SKM-1 (cell line): Measurements from ENCODE around the gene CEBPA.
A peak's percentile ranks its signal among the peaks of the same experiment; 100 is the strongest.

ENCODE experiments used
- DNase-seq: peaks from one replicate; lab custom pipeline; 2025; ENCODE audit not compliant: unreplicated experiment; lab: John Stamatoyannopoulos, UW

The CEBPA gene

DNA sequence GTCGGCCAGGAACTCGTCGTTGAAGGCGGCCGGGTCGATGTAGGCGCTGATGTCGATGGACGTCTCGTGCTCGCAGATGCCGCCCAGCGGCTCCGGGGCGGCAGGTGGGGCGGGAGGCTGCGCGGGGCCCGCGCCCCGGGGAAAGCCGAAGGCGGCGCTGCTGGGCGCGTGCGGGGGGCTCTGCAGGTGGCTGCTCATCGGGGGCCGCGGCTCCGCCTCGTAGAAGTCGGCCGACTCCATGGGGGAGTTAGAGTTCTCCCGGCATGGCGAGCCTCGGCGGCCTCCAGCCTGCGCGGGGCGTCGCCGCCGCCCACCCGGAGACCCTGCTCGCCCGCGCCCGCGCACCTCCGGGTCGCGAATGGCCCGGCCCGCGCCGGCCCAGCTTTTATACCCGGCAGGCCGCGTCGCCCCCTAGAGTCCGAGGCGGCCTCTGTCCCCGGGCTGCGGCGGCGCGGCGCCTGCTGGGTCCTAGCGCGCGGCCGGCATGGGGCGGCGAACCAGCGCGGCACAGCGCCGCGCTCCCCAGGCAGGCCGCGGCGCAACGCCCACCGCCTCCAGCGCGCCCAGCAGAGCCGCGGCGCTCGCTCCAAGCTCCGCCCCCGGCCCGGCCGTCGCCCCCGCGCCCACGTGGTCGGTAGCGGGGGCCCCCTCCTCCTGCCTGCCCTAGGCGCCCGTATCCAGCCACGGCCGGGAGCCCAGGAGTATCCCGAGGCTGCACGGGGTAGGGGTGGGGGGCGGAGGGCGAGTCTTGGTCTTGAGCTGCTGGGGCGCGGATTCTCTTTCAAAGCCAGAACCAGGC is at the start of gene CEBPA:
CEBPA (minus strand) TSS at position 360 of the 799 bp plus-strand sequence; CDS start at position 240, 120 bp downstream.
- peak; percentile 81 for DNase-seq

DNA sequence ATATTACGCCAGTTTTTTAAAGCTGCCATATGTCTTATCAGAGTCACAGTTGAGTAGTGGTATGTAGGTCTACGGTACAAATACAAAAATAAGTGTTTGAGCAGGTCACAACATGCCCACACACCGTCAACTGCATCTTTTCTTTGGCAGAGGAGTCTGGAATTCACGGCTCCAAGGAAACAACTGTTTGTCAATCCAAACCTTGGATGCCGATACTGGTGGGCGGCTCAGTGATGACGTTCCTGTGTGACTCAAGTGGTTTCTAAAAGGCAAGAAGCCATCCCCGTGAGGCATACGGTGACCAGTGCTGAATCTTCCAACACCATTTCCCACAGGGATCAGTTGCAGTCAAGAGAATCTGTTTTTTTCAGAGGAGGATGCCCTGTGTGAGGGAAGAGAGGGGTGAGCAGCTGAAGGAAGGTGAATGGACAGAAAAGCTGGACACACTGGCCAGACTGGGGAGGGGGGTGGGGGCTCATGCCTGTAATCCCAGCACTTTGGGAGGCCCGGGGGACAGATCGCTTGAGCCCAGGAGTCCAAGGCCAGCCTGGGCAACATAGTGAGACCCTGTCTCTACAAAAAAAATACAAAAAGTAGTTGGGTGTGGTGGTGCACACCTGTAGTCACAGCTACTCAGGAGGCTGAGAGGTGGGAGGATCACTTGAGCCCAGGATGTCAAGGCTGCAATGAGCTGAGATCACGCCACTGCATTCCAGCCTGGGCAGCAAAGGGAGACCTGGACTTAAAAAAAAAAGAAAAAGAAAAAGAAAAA is 48.4 kb upstream of the CEBPA start:
- DNase-seq, result no peak

GRCh38 chr19:33349319-33350289 is 47.3 kb upstream of the CEBPA start:
- DNase-seq, result no peak

DNA sequence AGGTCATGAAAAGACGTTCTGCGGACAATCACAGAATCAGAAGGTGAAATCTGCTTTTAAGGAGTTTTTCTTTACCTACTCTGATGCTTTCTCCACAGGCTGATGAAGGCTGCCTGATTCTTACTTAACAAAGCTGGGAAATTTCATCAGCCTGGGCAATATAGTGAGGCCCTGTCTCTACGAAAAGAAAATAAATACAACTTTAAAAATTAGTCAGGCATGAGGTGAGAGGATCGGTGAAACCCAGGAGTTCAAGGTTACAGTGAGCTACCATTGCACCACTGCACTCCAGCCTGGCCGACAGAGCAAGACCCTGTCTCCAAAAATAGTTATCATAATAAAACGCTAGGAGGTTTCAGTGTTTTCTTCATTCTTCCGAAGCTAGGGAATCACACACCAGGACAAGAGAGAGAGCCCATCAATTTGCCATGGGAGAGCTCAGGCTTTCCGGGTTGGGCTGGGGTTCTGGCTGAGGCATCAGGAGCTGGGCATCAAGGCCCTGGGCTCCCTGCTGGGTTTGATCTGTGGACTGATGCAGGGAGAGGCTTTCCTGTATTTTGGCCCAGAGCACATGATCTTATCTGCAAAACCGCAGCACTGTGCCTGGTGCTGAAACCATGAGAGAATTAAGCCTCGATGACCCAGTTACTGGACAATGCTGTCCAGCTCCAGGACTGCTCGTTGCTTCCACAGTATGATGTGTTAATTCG is 46.1 kb upstream of the CEBPA start:
- no peak for DNase-seq

- no peak for DNase-seq
Observed at GRCh38 chr19:33347300-33347699, 45.0 kb upstream of the CEBPA start.

- DNase-seq, result no peak
Observed at GRCh38 chr19:33346665-33347064, 44.3 kb upstream of the CEBPA start.

DNA sequence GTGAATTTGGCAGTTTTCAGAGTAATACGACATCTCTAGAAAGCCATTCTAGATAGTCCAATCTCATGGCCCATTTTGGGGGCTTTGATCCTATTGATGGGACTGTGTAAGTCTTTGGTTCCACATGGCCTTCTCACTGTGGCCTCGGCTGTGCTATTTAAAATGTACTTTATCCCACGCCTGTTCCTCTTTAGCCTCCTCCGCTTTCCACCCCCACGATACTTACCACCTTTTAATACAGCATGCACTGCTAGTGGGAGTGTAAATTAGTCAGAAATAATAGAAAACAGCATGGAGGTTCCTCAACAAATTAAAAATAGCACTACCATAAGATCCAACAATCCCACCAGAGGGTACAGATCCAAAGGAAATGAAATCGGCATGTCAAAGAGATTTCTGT is 42.8 kb upstream of the CEBPA start:
- no peak for DNase-seq

DNA sequence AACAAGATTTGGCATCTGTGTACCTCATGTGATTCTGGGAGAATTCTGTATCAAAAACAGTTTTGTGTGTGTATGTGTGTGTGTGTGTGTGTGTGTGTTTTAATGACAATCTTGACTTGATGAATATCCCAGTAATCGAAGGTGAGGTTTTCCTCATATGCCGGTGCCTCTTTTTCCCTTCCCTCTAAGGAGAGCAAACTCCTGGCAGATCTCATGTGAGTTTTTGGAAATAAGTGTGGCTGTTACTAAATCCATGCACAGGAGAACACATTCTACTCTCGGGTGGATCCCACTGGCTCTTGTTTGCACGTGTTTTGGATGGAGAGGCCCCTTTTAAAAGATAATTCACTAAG is 42.2 kb upstream of the CEBPA start:
- DNase-seq, result no peak

- no peak for DNase-seq
Observed at GRCh38 chr19:33343859-33344572, 41.7 kb upstream of the CEBPA start.

DNA sequence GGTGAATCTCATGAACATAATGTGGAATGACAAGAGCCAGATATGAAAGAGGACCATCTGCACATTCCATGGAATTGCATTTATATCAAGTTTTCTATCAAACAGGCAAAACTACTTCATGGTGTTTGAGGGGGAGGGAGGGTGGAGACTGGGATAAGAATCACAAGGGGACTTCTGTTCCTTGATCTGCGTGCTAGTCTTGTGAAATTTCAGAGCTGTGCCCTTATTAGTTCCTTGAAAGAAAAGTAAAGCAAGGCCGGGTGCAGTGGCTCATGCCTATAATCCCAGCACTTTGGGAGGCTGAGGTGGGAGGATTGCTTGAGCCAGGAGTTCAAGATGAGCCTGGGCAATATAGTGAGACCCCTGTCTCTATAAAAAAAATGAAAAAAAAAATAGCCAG is 41.0 kb upstream of the CEBPA start:
- no peak for DNase-seq

DNA sequence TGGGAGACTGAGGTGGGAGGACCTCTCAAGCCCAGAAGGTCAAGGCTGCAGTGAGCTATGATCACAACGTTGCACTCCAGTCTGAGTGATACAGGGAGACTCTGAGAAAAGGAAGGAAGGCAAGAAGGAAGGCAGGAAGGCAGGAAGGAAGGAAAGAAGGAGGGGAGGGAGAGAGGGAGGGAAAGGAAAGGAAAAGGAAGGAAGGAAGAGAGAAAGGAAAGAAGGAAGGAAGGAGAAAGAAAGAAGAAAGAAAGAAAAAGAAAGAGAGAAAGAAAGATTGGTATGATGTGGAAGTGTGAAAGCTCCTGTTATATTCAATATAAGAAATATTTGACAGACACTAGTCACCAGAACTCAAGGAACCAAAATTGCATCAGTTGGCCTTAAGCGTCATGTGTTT is 38.7 kb upstream of the CEBPA start:
- no peak for DNase-seq

DNA sequence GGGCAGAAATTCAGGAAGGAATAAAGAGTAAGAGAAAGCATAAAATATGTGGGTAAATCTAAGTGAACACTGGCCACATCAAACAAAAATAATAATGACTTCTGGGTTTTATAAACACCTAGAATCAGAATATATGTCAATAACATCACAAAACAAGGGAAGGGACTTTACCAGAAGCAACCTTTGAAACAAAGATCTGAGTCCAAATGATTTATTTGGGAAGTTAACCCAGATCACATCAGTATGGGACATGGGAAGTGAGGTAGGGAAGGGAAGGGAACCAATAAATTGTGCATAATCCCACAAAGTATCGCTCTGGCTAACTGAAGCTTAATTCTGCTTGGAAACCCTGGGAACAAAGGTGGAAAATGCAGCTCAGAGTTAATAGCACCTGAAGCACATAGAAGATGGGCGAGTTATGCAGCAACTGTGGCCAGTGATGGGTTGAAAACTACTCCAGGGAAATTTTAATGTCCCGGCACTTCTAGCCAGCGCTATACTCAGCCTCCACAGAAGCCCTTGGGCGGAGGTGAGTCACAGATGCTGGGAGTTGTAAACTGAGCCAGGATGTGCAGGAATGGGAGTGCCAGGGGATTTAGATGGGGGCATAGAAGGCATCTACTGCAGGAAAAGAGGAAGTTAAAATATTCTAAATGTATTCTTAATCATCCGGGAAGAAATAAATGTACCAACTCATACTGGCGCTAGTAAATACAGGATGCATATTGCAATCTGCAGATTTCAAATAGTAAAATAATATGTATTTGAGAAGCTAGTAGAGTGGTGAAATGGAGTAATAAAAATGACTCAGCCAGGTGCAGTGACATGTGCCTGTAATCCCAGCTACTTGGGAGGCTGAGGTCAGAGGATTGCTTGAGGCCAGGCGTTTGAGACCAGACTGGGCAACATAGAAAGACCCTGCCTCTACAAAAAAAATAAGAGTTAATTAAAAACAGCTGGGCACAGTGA is 37.0 kb upstream of the CEBPA start:
- DNase-seq, result no peak

DNA sequence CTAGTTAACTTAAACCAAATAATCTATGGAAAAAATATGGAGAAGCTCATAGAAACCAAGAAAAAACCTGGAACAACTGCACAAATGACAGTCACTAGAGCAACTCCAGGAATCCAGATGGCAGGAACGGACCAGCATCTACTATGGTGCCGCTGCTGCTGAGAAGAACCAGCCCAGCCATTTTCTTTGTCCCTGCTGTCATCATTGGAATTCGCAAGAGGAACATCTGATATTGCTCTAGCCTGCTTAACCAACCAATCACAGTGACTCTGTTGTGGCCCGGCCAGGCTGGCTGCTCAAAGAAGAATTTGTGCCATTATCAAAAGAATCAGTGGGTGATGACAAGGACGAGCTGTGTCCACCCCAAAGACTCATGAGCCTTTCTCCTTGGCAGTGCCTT is 33.1 kb upstream of the CEBPA start:
- DNase-seq, result no peak

DNA sequence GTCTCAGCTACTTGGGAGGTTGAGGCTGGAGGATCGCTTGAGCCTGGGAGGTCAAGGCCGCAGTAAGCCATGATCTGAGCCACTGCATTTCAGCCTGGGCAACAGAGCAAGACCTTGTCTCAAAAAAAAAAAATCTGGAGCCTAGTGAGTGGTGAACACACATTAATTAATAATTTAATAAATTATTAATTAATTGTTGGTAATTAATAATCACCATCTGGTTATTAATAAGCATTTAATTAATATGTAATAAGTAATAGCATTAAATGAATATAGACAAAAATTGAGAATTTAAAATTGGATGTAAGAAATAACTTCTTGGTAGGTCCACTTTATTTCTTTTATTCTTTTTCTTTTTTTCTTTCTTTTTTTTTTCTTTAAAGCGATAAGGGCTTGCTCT is 31.9 kb upstream of the CEBPA start:
- DNase-seq, result no peak

GRCh38 chr19:33333642-33334041 is 31.3 kb upstream of the CEBPA start:
- no peak for DNase-seq

DNA sequence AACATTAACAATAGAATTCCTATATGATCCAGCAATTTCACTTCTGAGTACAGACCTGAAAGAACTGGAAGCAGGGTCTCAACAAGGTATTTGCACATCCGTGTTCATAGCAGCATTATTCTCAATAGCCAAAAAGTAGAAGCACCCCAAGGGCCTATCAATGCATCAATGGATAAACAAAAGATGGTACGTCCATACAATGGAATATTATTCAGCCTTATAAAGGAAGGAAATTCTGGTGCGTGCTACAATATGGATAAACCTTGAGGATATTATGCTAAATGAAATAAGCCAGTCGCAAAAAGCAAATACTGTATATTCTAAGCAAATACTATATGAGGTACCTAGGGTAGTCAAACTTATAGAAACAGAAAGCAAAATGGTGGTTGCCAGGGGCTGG is 30.8 kb upstream of the CEBPA start:
- DNase-seq, result no peak

DNA sequence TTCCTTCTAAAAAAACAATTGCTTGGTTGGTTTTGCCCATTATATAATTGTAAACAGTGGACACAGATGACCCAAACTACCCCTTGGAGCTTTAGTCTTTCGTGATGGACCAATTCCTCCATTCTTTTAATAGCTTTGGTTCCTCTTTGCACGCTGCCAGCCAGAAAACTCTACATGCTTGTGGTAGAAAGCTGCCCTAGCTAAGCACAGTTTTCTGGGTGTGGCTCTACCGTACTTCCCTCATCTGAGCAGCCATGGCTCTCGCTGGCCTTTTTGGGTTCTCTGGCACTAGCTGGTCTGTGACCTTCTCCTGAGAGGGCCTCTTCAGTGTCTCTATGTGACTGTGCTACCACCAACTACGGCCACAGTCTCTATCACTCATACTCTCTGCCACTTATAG is 29.9 kb upstream of the CEBPA start:
- peak; percentile 97 for DNase-seq

DNA sequence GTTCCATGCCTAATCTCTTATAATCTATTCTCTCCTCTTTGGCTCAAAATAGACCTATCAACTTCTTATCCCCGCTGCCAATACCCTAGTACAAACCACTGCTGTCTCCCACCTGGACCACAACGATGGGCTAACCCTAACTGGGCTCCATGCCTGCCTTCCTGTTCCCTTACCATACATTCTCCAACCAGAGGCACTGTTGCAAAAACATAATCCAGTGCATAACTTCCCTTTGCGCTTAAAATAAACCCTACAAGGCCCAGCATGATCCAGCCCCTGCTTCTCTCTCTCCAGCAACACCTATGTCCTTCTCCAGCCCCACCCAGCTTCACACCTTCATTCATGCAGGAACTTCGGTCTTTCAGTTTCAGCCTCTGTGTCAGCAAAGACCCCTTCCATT is 27.4 kb upstream of the CEBPA start:
- DNase-seq, result peak; percentile 33

DNA sequence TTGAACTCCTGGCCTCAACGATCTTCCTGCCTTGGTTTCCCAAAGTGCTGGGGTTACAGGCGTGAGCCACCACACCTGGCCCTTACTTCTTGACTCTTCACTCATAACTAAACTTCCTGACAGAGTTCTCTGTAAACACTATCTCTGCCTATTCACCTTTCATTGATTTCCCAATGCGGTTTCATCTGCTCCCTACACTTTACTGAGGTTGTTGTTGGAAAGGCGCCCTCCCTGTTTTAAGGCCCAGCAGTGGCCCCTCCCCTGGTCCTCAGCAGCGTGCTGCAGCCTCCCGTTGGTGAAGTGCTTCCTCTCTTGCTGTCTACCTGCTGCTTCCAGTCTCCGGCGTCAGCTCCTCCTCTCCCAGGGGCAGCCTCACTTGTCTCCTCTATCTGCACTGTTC is 26.7 kb upstream of the CEBPA start:
- no peak for DNase-seq
